Cardiac septum (tissue), 1 donor: Measurements from ENCODE around the gene PWP1. TPM values are rescaled to one million over a fixed set of nuclear protein-coding genes. Genes with fewer than 3 reads are reported as not detected.

Source experiments
- DNase-seq: peaks from one replicate; pipeline ENCODE4 v3.0.0-alpha.2; 2020; ENCODE audit warnings: low spot score
- intact Hi-C: fragments of 100-400 bp; cut with DNase I; formaldehyde crosslinking; loops from one replicate; pipeline ENCODE4 v1.14.0; 2022
- long read RNA-seq: library from polyadenylated mRNA; unstranded; transcript quantifications from one replicate; pipeline ENCODE4 v2.0.0, GENCODE V29; 2021
- total RNA-seq: library from RNA; stranded (reverse); fragmentation: NEBNext Ultra II Directional; extraction: Animal tissue kit (Norgen Biotek cat#: 25700); gene quantifications from one replicate; pipeline ENCODE4 v1.2.1, GENCODE V29; 2021
- donor health status: DM: no; HTN: no; CAD: no.

The PWP1 gene
- 13.5 TPM for total RNA-seq
- long read RNA-seq, transcript PWP1-201 (15 exons, 2,621 nt): major isoform, 17 of 28 reads
- long read RNA-seq, partial matches to known transcripts: 8 of 28 reads
- long read RNA-seq, other reads (novel, unspliced or antisense): 3 of 28 reads

GRCh38 chr12:107685360-107686248 lies at the start of gene PWP1:
PWP1 (plus strand) TSS chr12:107685799; CDS start chr12:107685900, 101 bp downstream.
- intact Hi-C loops: loop anchor here (5.0 to 10.0 kb wide), 2 partner anchors 77 to 829 kb away; partner anchors contain the start of genes FICD and PRDM4
- peak; percentile 97 for DNase-seq

- intact Hi-C loops: no loop called here
- no peak for DNase-seq
Observed at GRCh38 chr12:107641154-107641553, 44.4 kb upstream of the PWP1 start.

- intact Hi-C loops: no loop called here
- no peak for DNase-seq
Observed at GRCh38 chr12:107642240-107642639, 43.4 kb upstream of the PWP1 start.

- DNase-seq: no peak
- intact Hi-C loops: no loop called here
Observed at GRCh38 chr12:107645630-107646333, 39.8 kb upstream of the PWP1 start.

- DNase-seq: no peak
Observed at GRCh38 chr12:107646436-107646835, 39.2 kb upstream of the PWP1 start.

GRCh38 chr12:107649661-107650061 lies 35.9 kb upstream of the PWP1 start:
- intact Hi-C loops: no loop called here
- DNase-seq: no peak

More at GRCh38 chr12:107646436-107646835, 39.2 kb upstream of the PWP1 start:
- intact Hi-C loops: no loop called here

GRCh38 chr12:107650977-107651376 lies 34.6 kb upstream of the PWP1 start:
- intact Hi-C loops: no loop called here
- no peak for DNase-seq

- DNase-seq: no peak
- intact Hi-C loops: no loop called here
Observed at GRCh38 chr12:107651571-107652449, 33.8 kb upstream of the PWP1 start.

- intact Hi-C loops: no loop called here
- DNase-seq: no peak
Observed at GRCh38 chr12:107653519-107653918, 32.1 kb upstream of the PWP1 start.

GRCh38 chr12:107654873-107655272 lies 30.7 kb upstream of the PWP1 start:
- intact Hi-C loops: no loop called here
- DNase-seq: no peak

- intact Hi-C loops: no loop called here
- no peak for DNase-seq
Observed at GRCh38 chr12:107655281-107656065, 30.1 kb upstream of the PWP1 start.

GRCh38 chr12:107656302-107656701 lies 29.3 kb upstream of the PWP1 start:
- no peak for DNase-seq
- intact Hi-C loops: no loop called here

- DNase-seq: no peak
- intact Hi-C loops: no loop called here
Observed at GRCh38 chr12:107657133-107657532, 28.5 kb upstream of the PWP1 start.

GRCh38 chr12:107657621-107658020 lies 28.0 kb upstream of the PWP1 start:
- DNase-seq: no peak
- intact Hi-C loops: no loop called here

GRCh38 chr12:107660235-107660634 lies 25.4 kb upstream of the PWP1 start:
- intact Hi-C loops: no loop called here
- DNase-seq: no peak

- intact Hi-C loops: no loop called here
- DNase-seq: no peak
Observed at GRCh38 chr12:107660861-107661415, 24.7 kb upstream of the PWP1 start.

- no peak for DNase-seq
- intact Hi-C loops: no loop called here
Observed at GRCh38 chr12:107661830-107662229, 23.8 kb upstream of the PWP1 start.

GRCh38 chr12:107662484-107662883 lies 23.1 kb upstream of the PWP1 start:
- intact Hi-C loops: no loop called here
- DNase-seq: no peak
